Stimulated activated CD4-positive, alpha-beta T cell treated with anti-CD3 and anti-CD28 coated beads, Interleukin-1b, Interleukin-23, amount 100 ng/mL, for 24 hours (primary cell): Measurements from ENCODE around the gene PCNX3.
"Not testable (repeated sequence)": the region's sequence is repeated elsewhere in the genome, so short reads cannot be mapped to it uniquely, and the experiment has no call there.

Source experiments
- DNase-seq, 4 experiments: peaks; one replicate each; pipeline ENCODE4 v3.0.0-alpha.2; 2020; ENCODE audit warnings: low read depth in 4 of 4, low spot score in 1 of 4

PCNX3 gene

DNA sequence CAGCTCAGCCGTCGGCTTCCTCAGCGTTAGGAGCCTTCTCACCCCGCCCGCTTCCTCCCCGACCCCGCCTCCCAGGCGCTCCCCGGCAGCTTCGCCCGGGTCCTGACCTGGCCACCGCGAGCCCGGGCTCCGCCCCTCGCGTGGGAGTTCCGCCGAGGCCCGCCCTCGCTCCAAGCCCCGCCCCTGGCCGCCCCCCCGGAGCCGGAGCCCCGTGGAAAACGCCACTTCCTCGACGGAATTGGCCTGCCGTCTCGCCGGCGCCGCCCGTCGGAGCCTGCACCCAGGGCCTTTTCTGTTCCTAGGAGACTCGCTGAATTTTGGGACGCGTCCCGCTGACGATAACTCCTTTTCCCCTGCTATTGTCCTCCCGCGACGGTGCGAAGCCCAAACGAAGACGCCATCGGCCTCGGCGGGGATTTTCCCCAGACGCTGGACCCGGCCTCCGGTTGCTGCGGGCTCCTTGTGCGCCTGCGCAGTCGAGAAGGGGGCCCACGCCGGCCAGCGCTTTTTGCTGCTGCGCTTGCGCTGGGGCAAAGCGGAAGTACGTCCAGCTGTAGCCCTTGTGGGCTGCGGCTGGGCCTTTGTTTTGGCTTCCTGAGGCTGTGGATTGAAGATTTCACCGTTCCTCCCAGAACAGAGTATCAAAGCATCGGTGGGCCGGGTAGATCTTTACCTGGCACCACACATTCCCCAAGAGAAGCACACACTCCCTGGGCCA, 37.1 kb downstream of the PCNX3 start:
- DNase-seq = peak; percentile 87 to 95 (median 88)

- no peak for DNase-seq
Measured at GRCh38 chr11:65653229-65654225, 38.0 kb downstream of the PCNX3 start.

DNA sequence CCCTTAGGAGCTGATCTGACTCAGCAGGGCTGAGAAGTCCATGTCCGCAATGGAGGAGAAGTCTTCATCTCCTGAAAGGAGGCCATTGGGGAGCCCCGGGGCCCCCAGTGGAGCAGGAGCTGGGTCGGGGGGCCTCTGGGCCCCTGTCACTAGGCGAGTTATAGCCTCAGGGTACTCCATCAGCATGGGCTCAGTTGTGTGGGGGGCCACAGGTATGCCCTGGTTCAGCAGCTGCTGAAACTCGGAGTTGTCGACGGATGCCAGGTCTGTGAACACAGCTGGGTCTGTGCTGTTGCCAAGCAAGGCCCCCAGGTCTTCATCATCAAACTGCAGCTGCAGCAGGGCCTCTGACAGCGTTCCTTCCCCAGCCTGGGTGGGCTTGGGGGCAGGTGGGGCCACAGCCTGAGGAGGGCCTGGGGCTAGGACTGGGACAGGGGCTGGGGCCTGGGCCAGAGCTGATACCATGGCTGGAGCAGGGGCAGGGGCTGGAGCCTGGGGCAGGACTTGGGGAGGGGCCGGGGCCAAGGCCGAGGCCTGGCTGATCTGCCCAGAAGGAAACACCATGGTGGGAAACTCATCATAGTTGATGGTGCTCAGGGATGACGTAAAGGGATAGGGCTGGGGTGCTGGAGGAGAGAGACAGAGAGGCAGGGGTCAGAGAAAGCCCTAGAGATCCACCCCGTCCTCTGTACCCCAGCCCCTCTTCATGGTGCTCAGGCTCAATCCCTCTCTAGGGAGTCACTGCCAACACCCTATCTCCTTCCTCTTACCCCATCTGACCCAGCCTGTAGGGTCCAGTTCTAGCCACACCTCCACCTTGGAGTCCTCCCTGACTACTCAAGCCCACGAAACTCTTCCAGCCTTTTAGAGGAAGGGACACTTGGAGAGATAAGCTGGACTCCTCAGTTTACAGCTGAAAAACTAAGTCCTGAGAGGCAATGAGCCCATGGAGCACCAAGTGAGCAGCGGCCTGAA, 39.1 kb downstream of the PCNX3 start:
- DNase-seq = no peak

DNA sequence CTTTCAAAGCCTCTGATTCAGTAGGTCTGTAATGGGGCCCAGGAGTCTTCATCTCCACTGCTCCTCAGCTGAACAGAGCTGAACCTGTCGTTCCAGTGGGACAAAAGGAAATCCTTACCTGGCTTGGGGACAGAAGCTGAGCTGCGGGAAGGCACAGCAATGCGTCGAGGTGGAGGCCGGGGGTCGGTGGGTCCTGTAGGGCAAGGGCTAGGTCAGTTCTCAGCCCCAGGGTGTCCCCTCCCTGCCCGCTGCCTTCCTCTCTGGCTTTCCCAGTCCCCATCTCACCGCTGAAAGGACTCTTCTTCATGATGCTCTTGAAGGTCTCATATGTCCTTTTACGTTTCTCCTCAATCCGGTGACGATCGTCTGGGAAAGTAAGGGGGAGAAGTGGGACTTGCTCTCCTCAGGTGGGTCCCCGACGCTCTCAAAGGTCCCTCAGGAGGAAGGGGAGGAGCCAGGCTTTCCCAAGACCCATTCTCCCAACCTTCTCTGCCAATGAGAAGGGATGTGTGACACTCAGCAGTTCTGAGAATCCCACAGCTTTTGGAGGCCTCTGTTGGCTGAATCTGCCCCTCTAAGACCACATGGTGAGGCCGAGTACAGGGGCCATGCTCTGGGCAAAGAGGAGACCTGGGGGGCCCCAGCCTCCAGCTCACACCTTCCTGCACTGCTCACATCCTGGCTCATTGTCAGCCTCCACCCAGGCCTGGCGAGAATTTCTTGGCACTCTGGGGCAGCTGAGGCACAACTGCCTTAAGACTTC, 40.2 kb downstream of the PCNX3 start:
- no peak for DNase-seq

- DNase-seq = no peak
Measured at GRCh38 chr11:65657426-65657825, 41.9 kb downstream of the PCNX3 start.

DNA sequence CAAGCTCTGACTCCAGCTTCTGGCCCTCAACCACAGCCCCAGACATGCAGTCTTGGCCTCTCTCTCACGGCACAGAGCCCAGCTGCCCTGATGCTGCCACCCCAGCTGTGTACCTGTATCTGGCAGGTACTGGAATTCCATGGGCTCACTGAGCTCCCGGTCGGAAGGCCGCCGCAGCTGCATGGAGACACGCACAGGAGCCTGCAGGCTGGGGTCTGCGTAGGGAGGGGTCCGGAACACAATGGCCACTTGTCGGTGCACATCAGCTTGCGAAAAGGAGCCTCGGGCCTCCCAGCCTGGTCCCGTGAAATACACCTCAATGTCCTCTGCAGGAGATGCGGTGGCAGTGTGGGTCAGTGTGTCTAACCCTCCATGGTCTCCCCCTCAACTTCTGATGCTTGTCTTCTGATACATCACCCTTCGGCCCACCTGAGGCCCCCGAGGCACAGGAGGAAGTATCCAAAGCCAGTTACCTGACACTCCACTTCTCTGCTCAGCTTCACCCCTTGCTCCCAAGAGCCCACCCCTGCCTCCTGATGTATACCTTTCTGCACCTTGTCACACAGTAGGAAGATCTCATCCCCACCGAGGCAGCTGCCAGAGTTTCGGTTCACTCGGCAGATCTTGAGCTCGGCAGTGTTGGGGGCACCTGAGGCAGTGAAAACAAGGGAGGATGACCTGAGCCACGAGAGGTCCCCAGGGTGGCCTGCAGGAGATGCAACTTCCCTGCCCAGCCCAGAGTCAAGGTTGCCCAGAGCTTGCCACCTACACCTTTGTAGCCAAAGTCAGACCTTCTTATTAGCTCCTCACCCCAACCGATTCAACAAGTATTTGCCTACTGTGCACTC, 42.8 kb downstream of the PCNX3 start:
- DNase-seq = no peak

- no peak for DNase-seq
Measured at GRCh38 chr11:65660038-65660437, 44.5 kb downstream of the PCNX3 start.

- not testable (repeated sequence) for DNase-seq
Measured at GRCh38 chr11:65660908-65661307, 45.3 kb downstream of the PCNX3 start.

DNA sequence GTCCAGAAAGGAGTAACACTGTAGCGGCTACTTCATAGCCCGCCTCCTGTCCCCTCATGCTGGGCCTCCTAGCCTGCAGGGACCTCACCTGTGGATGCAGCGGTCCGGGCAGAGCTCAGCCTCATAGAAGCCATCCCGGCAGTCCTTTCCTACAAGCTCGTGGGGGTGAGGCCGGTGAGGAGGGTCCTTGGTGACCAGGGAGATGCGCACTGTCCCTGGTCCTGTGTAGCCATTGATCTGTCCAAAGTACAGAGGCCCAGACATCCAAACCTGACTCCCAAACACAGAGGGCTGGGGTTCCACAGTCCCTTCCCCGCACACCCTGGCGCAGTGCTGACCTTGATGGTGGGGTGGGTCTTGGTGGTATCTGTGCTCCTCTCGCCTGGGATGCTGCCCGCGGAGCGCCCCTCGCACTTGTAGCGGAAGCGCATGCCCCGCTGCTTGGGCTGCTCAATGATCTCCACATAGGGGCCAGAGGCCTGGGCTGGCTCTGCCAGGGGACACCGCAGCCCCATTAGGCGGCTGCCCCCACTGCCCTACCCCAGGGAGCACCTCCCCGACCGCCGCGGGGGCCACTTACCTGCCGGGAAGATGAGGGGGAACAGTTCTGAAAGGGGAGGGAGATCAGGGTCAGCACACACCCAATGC, 46.1 kb downstream of the PCNX3 start:
- no peak for DNase-seq

DNA sequence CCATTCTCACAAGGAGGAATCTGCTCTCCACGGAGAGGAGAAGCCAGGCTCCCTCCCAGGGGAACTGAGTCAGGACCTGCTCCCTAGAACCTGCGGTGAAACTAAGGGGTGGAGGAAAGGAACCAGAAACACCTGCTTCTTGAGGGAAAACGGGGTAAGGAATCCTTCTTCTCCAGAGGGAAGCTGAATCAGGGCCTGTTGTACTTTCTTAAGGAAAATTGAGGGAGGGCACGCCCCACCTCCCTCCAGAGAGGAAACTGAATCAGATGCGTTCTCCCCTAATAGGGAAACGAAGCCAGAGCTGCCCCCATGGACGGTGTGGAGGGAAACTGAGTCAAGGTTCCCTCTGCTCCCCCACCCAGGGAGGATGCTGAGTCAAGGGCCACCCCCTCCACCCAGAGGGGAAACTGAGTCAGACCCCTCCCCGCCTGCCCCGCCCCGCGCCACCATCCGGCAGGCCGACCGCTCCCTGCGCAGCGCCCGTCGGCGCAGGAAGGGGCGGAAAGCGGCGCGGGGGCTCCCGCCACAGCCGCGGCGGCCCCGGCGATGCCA, 46.7 kb downstream of the PCNX3 start:
- DNase-seq = no peak

DNA sequence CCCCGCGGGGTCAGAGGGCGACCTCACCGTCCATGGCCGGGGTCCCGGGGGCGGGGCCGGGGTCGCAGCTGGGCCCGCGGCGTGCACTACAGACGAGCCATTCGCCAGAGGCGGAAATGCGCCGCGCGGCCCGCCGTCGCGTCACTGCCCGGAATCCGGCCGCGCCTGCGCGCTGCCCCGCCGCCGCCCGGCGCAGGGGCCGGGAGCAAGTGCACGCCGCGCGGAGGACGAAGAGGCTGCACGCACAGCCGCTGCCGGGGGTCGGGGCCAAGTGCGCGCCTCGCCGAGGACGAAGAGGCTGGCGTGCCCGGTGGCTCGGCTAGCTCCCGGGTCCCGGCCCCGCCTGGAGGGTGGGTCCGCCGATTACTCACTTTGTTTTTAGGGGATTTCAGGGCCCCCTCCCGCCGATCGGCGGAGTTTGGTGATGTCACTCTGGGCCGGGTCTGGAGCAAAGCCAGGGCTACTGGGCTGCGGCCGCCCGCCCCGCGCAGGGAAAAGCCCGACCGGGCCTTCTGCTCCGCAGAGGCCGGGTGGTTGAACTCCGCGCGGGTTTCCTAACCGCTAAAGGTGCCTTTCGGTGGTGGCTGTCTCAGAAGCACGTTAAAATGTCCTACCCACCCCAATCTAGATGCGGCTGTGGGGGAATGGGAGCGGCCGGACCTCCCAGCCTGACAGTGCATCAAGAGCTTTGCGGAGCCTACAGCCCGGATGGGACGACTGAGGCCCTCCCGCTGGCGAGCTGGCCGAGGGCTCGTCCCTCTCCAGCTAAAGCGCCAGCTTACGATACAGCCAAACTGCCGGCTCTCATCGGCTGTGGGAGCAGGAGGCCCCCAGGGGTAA, 47.4 kb downstream of the PCNX3 start, which contains the start of gene RELA:
TSS of gene RELA (minus strand) at position 118 of the 840 bp plus-strand sequence. CDS start at position 34, 84 bp downstream.
- DNase-seq = peak; percentile 66 to 87 (median 78)

DNA sequence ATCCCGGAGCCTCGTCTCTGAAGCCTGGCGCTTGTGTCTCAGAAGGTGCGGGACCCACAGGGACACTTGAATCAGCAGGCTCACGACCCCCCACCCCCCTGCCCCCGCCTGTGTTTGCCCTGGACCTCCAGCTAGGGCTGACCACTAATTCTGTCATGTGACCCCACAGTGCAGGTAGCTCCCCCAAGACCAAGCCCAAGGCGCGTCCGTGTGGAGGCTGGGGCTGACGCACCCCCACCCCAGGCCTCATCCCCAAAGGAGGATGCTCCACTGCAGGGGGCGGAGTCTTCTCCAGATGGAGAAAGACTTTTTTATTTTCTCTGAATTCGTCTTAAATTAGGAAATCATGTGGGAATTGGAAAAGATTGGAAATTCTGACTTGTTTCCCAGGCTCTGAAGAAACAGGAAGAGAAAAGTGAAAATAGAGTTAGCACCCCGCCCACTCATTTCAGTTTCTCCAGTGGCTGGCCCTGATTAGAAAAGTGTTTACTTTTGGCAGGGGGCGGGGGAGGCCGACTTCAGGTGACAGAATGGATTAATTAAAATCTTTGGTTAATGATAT, 48.1 kb downstream of the PCNX3 start:
- DNase-seq = no peak

GRCh38 chr11:65672180-65672860, 56.7 kb downstream of the PCNX3 start:
- no peak for DNase-seq

GRCh38 chr11:65672982-65673381, 57.4 kb downstream of the PCNX3 start:
- DNase-seq = no peak

- no peak for DNase-seq
Measured at GRCh38 chr11:65680192-65680743, 64.7 kb downstream of the PCNX3 start.

DNA sequence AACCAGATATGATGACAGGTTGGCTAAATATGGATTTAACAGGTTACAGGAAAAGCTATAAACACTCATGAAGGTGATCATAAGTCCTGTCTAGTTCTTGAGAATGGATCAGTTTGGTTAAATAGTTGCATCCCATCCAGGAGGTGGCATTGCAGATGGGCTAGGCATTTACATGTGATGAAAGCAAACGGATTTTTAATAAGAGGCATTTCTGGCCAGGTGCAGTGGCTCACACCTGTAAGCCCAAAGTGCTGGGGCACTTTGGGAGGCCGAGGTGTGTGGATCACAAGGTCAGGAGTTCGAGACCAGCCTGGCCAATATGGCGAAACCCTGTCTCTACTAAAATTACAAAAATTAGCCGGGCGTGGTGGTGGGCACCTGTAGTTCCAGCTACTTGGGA, 67.9 kb downstream of the PCNX3 start:
- DNase-seq = not testable (repeated sequence)
